LNCaP clone FGC (cell line): ENCODE results near the gene COA4.
"Not testable (repeated sequence)": the region's sequence is repeated elsewhere in the genome, so short reads cannot be mapped to it uniquely, and the experiment has no call there.

ENCODE experiments used
- DNase-seq: peaks from one replicate; pipeline ENCODE4 v3.0.0-alpha.2; 2011; ENCODE audit warnings: low read depth
- H3K4me3 ChIP-seq: 2 replicates; pipeline ENCODE4 v1.5.1; 2011; ENCODE audit warnings: mild to moderate bottlenecking, low read depth, low read length, control low read depth
- CTCF ChIP-seq: IDR thresholded peaks from 2 replicates; pipeline ENCODE4 v1.5.1; 2012; ENCODE audit warnings: mild to moderate bottlenecking; ENCODE audit not compliant: control insufficient read depth, insufficient read depth; ENCODE audit errors: extremely low read depth

COA4 gene

GRCh38 chr11:73883856-73884255 is 7.2 kb upstream of the COA4 start:
- H3K4me3 ChIP-seq, result no peak overlapping the region
- no peak for DNase-seq
- no peak for TF ChIP-seq CTCF

GRCh38 chr11:73880449-73880848 is 3.8 kb upstream of the COA4 start:
- not testable (repeated sequence) for DNase-seq, H3K4me3 ChIP-seq

- no peak for TF ChIP-seq CTCF
- no peak overlapping the region for H3K4me3 ChIP-seq
Observed at GRCh38 chr11:73878771-73879170, 2.1 kb upstream of the COA4 start.

GRCh38 chr11:73875840-73876239 is 806 bp downstream of the COA4 start:
- peak overlapping the region; percentile 92 for H3K4me3 ChIP-seq
- no peak for DNase-seq
- TF ChIP-seq CTCF, result no peak

More at GRCh38 chr11:73878771-73879170, 2.1 kb upstream of the COA4 start:
- no peak for DNase-seq

- DNase-seq, result no peak
- peak overlapping the region; percentile 92 for H3K4me3 ChIP-seq
- no peak for TF ChIP-seq CTCF
Observed at GRCh38 chr11:73875380-73875779, 1.3 kb downstream of the COA4 start.

- no peak overlapping the region for H3K4me3 ChIP-seq
- TF ChIP-seq CTCF, result no peak
- no peak for DNase-seq
Observed at GRCh38 chr11:73872749-73873357, 3.8 kb downstream of the COA4 start.

- no peak overlapping the region for H3K4me3 ChIP-seq
- TF ChIP-seq CTCF, result no peak
- no peak for DNase-seq
Observed at GRCh38 chr11:73870261-73870660, 6.4 kb downstream of the COA4 start.
